ENCODE results near the gene TMEM61.

Gene TMEM61

DNA sequence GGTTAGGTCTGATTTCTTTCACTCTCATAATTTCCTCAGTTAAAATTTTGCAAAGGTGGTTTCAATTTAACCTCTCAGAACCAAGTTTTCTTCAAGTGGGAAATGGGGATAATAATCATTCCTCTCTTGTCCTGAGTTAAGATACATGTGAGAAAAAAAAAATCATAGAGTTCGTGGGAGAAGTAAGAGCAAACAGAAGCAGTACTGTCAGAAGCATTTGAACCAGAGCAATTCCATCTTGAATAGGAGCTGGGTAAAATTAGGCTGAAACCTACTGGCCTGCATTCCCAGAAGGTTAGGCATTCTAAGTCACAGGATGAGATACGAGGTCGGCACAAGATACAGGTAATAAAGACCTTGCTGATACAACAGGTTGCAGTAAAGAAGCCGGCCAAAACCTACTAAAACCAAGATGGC is 28.6 kb upstream of the TMEM61 start (continued):
- TF ChIP-seq, protein P1, sequence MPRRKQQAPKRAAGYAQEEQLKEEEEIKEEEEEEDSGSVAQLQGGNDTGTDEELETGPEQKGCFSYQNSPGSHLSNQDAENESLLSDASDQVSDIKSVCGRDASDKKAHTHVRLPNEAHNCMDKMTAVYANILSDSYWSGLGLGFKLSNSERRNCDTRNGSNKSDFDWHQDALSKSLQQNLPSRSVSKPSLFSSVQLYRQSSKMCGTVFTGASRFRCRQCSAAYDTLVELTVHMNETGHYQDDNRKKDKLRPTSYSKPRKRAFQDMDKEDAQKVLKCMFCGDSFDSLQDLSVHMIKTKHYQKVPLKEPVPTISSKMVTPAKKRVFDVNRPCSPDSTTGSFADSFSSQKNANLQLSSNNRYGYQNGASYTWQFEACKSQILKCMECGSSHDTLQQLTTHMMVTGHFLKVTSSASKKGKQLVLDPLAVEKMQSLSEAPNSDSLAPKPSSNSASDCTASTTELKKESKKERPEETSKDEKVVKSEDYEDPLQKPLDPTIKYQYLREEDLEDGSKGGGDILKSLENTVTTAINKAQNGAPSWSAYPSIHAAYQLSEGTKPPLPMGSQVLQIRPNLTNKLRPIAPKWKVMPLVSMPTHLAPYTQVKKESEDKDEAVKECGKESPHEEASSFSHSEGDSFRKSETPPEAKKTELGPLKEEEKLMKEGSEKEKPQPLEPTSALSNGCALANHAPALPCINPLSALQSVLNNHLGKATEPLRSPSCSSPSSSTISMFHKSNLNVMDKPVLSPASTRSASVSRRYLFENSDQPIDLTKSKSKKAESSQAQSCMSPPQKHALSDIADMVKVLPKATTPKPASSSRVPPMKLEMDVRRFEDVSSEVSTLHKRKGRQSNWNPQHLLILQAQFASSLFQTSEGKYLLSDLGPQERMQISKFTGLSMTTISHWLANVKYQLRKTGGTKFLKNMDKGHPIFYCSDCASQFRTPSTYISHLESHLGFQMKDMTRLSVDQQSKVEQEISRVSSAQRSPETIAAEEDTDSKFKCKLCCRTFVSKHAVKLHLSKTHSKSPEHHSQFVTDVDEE (CRISPR knock-in tag; IDR thresholded peaks at IDR 0.05): no peak
- TF ChIP-seq ZC3H10 (CRISPR knock-in tag; IDR thresholded peaks at IDR 0.05) (no peak), GLIS3 (CRISPR knock-in tag; IDR thresholded peaks at IDR 0.05) (no peak), PPARA (CRISPR knock-in tag; IDR thresholded peaks at IDR 0.05; ENCODE audit: borderline replicate concordance) (no peak)

DNA sequence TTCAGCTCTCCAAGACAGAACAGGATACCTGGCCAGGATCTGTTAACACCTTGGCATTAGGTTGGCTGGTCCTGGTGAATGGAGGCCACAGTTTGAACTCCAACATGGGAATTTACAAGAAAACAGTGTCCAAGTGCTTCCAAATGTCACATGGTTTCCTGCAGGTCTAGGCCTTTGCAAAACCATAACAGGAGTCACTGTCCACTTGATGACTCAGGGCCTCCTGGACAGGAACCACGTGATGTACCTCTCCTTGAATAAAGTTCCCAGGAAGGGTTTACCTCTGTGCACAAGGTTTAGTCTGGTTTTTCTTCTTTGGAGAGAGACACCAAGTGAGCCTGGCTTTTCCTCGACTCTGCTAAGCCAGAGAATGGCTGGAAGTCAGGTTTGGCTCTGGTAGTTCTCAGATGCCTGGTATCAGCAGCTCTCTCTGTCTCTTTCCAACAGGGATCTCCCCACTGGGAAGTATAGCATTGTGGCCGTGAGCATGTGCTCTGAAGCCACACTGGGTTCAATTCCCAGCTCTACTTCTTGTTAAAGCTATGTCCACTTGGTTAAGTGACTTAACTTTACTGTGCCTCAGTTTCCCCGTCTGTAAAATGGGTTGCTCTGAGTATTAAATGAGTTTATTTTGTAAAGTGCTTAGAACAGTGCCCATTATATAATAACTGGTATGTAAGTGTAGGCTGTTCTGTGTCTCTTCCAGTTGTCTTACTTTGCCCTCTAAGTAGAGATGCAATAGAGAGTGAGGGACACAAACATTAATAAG is 27.3 kb upstream of the TMEM61 start:
- ATAC-seq: no peak
- TF ChIP-seq SNAI2 (CRISPR knock-in tag; IDR thresholded peaks at IDR 0.05): no peak
- TF ChIP-seq ZNF70 (CRISPR knock-in tag; IDR thresholded peaks at IDR 0.05): no peak
- TF ChIP-seq TOX (CRISPR knock-in tag; IDR thresholded peaks at IDR 0.05; ENCODE audit: borderline replicate concordance): no peak
- TF ChIP-seq OSR1 (CRISPR knock-in tag; IDR thresholded peaks at IDR 0.05): no peak
- TF ChIP-seq TCF4 (CRISPR knock-in tag; IDR thresholded peaks at IDR 0.05; ENCODE audit: borderline replicate concordance): no peak
- TF ChIP-seq GLIS3 (CRISPR knock-in tag; IDR thresholded peaks at IDR 0.05): no peak
- TF ChIP-seq, protein P2, sequence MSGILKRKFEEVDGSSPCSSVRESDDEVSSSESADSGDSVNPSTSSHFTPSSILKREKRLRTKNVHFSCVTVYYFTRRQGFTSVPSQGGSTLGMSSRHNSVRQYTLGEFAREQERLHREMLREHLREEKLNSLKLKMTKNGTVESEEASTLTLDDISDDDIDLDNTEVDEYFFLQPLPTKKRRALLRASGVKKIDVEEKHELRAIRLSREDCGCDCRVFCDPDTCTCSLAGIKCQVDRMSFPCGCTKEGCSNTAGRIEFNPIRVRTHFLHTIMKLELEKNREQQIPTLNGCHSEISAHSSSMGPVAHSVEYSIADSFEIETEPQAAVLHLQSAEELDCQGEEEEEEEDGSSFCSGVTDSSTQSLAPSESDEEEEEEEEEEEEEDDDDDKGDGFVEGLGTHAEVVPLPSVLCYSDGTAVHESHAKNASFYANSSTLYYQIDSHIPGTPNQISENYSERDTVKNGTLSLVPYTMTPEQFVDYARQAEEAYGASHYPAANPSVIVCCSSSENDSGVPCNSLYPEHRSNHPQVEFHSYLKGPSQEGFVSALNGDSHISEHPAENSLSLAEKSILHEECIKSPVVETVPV (CRISPR knock-in tag; IDR thresholded peaks at IDR 0.05): no peak
- TF ChIP-seq, protein P3, sequence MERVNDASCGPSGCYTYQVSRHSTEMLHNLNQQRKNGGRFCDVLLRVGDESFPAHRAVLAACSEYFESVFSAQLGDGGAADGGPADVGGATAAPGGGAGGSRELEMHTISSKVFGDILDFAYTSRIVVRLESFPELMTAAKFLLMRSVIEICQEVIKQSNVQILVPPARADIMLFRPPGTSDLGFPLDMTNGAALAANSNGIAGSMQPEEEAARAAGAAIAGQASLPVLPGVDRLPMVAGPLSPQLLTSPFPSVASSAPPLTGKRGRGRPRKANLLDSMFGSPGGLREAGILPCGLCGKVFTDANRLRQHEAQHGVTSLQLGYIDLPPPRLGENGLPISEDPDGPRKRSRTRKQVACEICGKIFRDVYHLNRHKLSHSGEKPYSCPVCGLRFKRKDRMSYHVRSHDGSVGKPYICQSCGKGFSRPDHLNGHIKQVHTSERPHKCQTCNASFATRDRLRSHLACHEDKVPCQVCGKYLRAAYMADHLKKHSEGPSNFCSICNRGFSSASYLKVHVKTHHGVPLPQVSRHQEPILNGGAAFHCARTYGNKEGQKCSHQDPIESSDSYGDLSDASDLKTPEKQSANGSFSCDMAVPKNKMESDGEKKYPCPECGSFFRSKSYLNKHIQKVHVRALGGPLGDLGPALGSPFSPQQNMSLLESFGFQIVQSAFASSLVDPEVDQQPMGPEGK (CRISPR knock-in tag; IDR thresholded peaks at IDR 0.05; ENCODE audit: borderline replicate concordance): no peak
- TF ChIP-seq ZFP3 (CRISPR knock-in tag; IDR thresholded peaks at IDR 0.05): no peak
- TF ChIP-seq ZNF8 (CRISPR knock-in tag; IDR thresholded peaks at IDR 0.05): no peak
- TF ChIP-seq, protein P1 (CRISPR knock-in tag; IDR thresholded peaks at IDR 0.05): no peak
- TF ChIP-seq BACH2 (CRISPR knock-in tag; IDR thresholded peaks at IDR 0.05; ENCODE audit: borderline replicate concordance): no peak
- TF ChIP-seq, protein P4, sequence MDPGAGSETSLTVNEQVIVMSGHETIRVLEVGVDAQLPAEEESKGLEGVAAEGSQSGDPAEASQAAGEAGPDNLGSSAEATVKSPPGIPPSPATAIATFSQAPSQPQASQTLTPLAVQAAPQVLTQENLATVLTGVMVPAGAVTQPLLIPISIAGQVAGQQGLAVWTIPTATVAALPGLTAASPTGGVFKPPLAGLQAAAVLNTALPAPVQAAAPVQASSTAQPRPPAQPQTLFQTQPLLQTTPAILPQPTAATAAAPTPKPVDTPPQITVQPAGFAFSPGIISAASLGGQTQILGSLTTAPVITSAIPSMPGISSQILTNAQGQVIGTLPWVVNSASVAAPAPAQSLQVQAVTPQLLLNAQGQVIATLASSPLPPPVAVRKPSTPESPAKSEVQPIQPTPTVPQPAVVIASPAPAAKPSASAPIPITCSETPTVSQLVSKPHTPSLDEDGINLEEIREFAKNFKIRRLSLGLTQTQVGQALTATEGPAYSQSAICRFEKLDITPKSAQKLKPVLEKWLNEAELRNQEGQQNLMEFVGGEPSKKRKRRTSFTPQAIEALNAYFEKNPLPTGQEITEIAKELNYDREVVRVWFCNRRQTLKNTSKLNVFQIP (CRISPR knock-in tag; IDR thresholded peaks at IDR 0.05; ENCODE audit: borderline replicate concordance, low read depth): no peak
- TF ChIP-seq ZNF565 (CRISPR knock-in tag; conservative IDR thresholded peaks at IDR 0.05; ENCODE audit: low read depth): no peak
- no peak for TF ChIP-seq ZC3H10 (CRISPR knock-in tag; IDR thresholded peaks at IDR 0.05)
- no peak for TF ChIP-seq ARNTL (CRISPR knock-in tag; IDR thresholded peaks at IDR 0.05; ENCODE audit: borderline replicate concordance, low read depth)
- no peak for TF ChIP-seq CSDC2 (CRISPR knock-in tag; IDR thresholded peaks at IDR 0.05)
- TF ChIP-seq RARB (CRISPR knock-in tag; IDR thresholded peaks at IDR 0.05): no peak
- TF ChIP-seq ISL1 (CRISPR knock-in tag; IDR thresholded peaks at IDR 0.05): no peak
